ENCODE results near the gene ZBTB44.

DNA sequence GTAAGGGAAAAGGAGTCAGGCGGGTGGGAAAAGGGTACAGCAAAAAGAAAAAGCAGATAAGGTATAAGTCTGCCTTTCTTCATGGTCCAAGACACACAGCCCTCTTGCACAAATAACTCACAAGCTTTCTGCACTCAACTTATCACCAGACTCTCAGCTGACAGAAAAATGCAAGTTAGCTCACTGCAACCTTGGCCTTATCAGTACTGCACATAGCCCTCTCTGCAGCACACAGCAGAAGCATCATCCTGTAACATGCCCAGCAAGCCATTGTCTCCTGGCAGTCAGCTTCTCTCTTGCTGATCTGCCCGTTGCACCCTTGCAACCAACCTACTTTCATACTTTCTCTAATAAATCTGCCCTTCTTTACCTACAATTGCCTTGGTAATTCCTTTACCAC lies 5.8 kb downstream of the ZBTB44 start:
- TF ChIP-seq, protein P1, sequence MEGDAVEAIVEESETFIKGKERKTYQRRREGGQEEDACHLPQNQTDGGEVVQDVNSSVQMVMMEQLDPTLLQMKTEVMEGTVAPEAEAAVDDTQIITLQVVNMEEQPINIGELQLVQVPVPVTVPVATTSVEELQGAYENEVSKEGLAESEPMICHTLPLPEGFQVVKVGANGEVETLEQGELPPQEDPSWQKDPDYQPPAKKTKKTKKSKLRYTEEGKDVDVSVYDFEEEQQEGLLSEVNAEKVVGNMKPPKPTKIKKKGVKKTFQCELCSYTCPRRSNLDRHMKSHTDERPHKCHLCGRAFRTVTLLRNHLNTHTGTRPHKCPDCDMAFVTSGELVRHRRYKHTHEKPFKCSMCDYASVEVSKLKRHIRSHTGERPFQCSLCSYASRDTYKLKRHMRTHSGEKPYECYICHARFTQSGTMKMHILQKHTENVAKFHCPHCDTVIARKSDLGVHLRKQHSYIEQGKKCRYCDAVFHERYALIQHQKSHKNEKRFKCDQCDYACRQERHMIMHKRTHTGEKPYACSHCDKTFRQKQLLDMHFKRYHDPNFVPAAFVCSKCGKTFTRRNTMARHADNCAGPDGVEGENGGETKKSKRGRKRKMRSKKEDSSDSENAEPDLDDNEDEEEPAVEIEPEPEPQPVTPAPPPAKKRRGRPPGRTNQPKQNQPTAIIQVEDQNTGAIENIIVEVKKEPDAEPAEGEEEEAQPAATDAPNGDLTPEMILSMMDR (IDR thresholded peaks at IDR 0.05; ENCODE audit: low read length): no peak
- TF ChIP-seq EZH2 (IDR thresholded peaks at IDR 0.05; ENCODE audit: borderline replicate concordance, low read length): no peak
